SU-DHL-6 (cell line): ENCODE results near the gene LSM3.

Experiments
- H2AFZ ChIP-seq: fragments of 200-600 bp; sonication (generic); 2 replicates; pipeline ENCODE4 v1.6.1; 2014; ENCODE audit warnings: low read depth, mild to moderate bottlenecking, moderate library complexity, mixed read lengths, antibody characterized with exemption, low read length; ENCODE audit not compliant: severe bottlenecking
- H3F3A ChIP-seq: fragments of 200-600 bp; shearing (Covaris generic); 2 replicates; pipeline ENCODE4 v1.6.0; 2016; ENCODE audit warnings: antibody characterized with exemption, mild to moderate bottlenecking; ENCODE audit not compliant: insufficient read depth
- H3K27ac ChIP-seq: fragments of 200-600 bp; sonication (generic); 2 replicates; pipeline ENCODE4 v1.5.1; 2016; ENCODE audit warnings: low read depth, mild to moderate bottlenecking, low read length, moderate library complexity, mixed read lengths
- H3K27me3 ChIP-seq: fragments of 200-600 bp; sonication (generic), shearing (Covaris generic); 2 replicates; pipeline ENCODE4 v1.6.0; 2014; ENCODE audit warnings: mild to moderate bottlenecking, low read length
- H3K36me3 ChIP-seq: fragments of 200-600 bp; sonication (generic); 2 replicates; pipeline ENCODE4 v1.6.1; 2014; ENCODE audit warnings: mild to moderate bottlenecking, low read length, mixed read lengths
- H3K4me2 ChIP-seq: fragments of 300-600, 200-600 bp; shearing (Covaris generic), sonication (generic); 2 replicates; pipeline ENCODE4 v1.6.0; 2014; ENCODE audit warnings: low read length, low read depth, mild to moderate bottlenecking; ENCODE audit not compliant: poor library complexity, severe bottlenecking
- H3K4me3 ChIP-seq: fragments of 200-600 bp; sonication (generic); 2 replicates; pipeline ENCODE4 v1.5.1; 2014; ENCODE audit warnings: antibody characterized with exemption, low read length, mild to moderate bottlenecking, mixed read lengths; ENCODE audit not compliant: insufficient read depth, poor library complexity, severe bottlenecking
- H3K79me2 ChIP-seq: fragments of 200-600 bp; sonication (generic); 2 replicates; pipeline ENCODE4 v1.6.1; 2014; ENCODE audit warnings: mild to moderate bottlenecking, low read length, moderate library complexity; ENCODE audit not compliant: insufficient read depth
- H3K9ac ChIP-seq: fragments of 200-600 bp; sonication (generic); 2 replicates; pipeline ENCODE4 v1.7.0; 2014; ENCODE audit warnings: mild to moderate bottlenecking, low read length
- H3K9me2 ChIP-seq: fragments of 200-600 bp; sonication (generic); replicated peaks from 2 replicates; pipeline ENCODE4 v1.6.1; 2014; ENCODE audit warnings: low read length; ENCODE audit not compliant: insufficient read depth
- H3K9me3 ChIP-seq: fragments of 200-600 bp; sonication (generic); 2 replicates; pipeline ENCODE4 v1.6.1; 2014; ENCODE audit warnings: low read length, mixed read lengths; ENCODE audit not compliant: insufficient read depth
- H4K20me1 ChIP-seq: fragments of 200-600 bp; sonication (generic); 2 replicates; pipeline ENCODE4 v1.6.1; 2014; ENCODE audit warnings: low read depth, mild to moderate bottlenecking, antibody characterized with exemption, low read length, moderate library complexity, mixed read lengths
- CTCF ChIP-seq: fragments of 200-600 bp; sonication (generic); IDR thresholded peaks from one replicate; pipeline ENCODE4 v1.5.1; 2017; ENCODE audit warnings: antibody characterized with exemption, mild to moderate bottlenecking, low read length, moderate library complexity; ENCODE audit not compliant: insufficient read depth, poor library complexity, severe bottlenecking
- EZH2phosphoT487 ChIP-seq: fragments of 200-600 bp; sonication (generic), shearing (Covaris generic); conservative IDR thresholded peaks from 2 replicates; pipeline ENCODE4 v1.6.1; 2018; ENCODE audit warnings: mild to moderate bottlenecking, antibody characterized with exemption, low read length, moderate library complexity, mixed read lengths

Gene LSM3

GRCh38 chr3:14208168-14208567, 29.6 kb downstream of the LSM3 start:
- Histone ChIP-seq H3K27me3 (no peaks in the 10 kb centered on the region), H3K79me2 (no peaks in the 10 kb centered on the region), H3F3A (no peaks in the 10 kb centered on the region), H3K4me2 (no peak overlapping the region), H4K20me1 (no peaks in the 10 kb centered on the region), H2AFZ (no peak overlapping the region), H3K9ac (no peak overlapping the region), H3K4me3 (no peak overlapping the region), H3K9me2 (no peaks in the 10 kb centered on the region), H3K9me3 (no peaks in the 10 kb centered on the region), H3K36me3 (no peaks in the 10 kb centered on the region), H3K27ac (no peak overlapping the region)
- TF ChIP-seq EZH2phosphoT487 = no peak
- TF ChIP-seq CTCF = no peak

GRCh38 chr3:14208977-14209394, 30.4 kb downstream of the LSM3 start:
- H3K9me2 ChIP-seq = no peaks in the 10 kb centered on the region
- no peak overlapping the region for H3K4me2 ChIP-seq
- no peaks in the 10 kb centered on the region for H3F3A ChIP-seq
- no peaks in the 10 kb centered on the region for H3K36me3 ChIP-seq
- no peaks in the 10 kb centered on the region for H4K20me1 ChIP-seq
- H3K9me3 ChIP-seq = no peaks in the 10 kb centered on the region
- no peak overlapping the region for H3K27ac ChIP-seq
- H2AFZ ChIP-seq = no peak overlapping the region
- TF ChIP-seq EZH2phosphoT487 = no peak
- H3K4me3 ChIP-seq = no peak overlapping the region
- no peaks in the 10 kb centered on the region for H3K27me3 ChIP-seq
- H3K79me2 ChIP-seq = no peaks in the 10 kb centered on the region
- H3K9ac ChIP-seq = no peak overlapping the region

GRCh38 chr3:14209581-14210289, 31.1 kb downstream of the LSM3 start:
- H3K9ac ChIP-seq = no peak overlapping the region
- no peaks in the 10 kb centered on the region for H3K79me2 ChIP-seq
- no peaks in the 10 kb centered on the region for H4K20me1 ChIP-seq
- no peak overlapping the region for H2AFZ ChIP-seq
- H3F3A ChIP-seq = no peaks in the 10 kb centered on the region
- no peaks in the 10 kb centered on the region for H3K9me3 ChIP-seq
- TF ChIP-seq CTCF = no peak
- TF ChIP-seq EZH2phosphoT487 = no peak
- H3K27ac ChIP-seq = no peak overlapping the region
- no peaks in the 10 kb centered on the region for H3K9me2 ChIP-seq
- H3K4me3 ChIP-seq = no peak overlapping the region
- H3K27me3 ChIP-seq = no peaks in the 10 kb centered on the region
- no peaks in the 10 kb centered on the region for H3K36me3 ChIP-seq
- H3K4me2 ChIP-seq = no peak overlapping the region

GRCh38 chr3:14210290-14210688, 31.7 kb downstream of the LSM3 start:
- Histone ChIP-seq H3K4me3 (no peak overlapping the region), H4K20me1 (no peaks in the 10 kb centered on the region), H3K36me3 (no peaks in the 10 kb centered on the region), H3F3A (no peaks in the 10 kb centered on the region), H3K27me3 (no peaks in the 10 kb centered on the region), H3K9me2 (no peaks in the 10 kb centered on the region), H2AFZ (no peak overlapping the region), H3K79me2 (no peaks in the 10 kb centered on the region), H3K27ac (no peak overlapping the region), H3K4me2 (no peak overlapping the region), H3K9me3 (no peaks in the 10 kb centered on the region), H3K9ac (no peak overlapping the region)
- no peak for TF ChIP-seq EZH2phosphoT487
- no peak for TF ChIP-seq CTCF
